Suprapubic skin (tissue), 4 donors: ENCODE data around the gene LPIN1.

Experiments
- CTCF ChIP-seq, 2 donors: fragments of 200-600 bp in 1 of 2; fragments of 450-650 bp in 1 of 2; sonication (generic) in 1 of 2; IDR thresholded peaks; one replicate each; pipeline ENCODE4 v1.5.1; 2016 to 2019; ENCODE audit warnings: antibody characterized with exemption in 2 of 2, mild to moderate bottlenecking in 1 of 2, moderate library complexity in 1 of 2
- EP300 ChIP-seq: sonication (generic); formaldehyde crosslinking; IDR thresholded peaks from one replicate; pipeline ENCODE4 v1.6.1; 2017; ENCODE audit warnings: antibody characterized with exemption
- POLR2A ChIP-seq, 2 donors: fragments of 450-650 bp; IDR thresholded peaks; one replicate each; pipeline ENCODE4 v1.6.1; 2017; ENCODE audit warnings: antibody characterized with exemption in 2 of 2, mild to moderate bottlenecking in 2 of 2, moderate library complexity in 2 of 2
- POLR2AphosphoS5 ChIP-seq, 3 donors: sonication (generic); formaldehyde crosslinking; IDR thresholded peaks; one replicate each; pipeline ENCODE4 v1.6.1; 2017; ENCODE audit warnings: antibody characterized with exemption in 3 of 3

GRCh38 chr2:11870584-11870983, 124.2 kb downstream of the LPIN1 start:
- TF ChIP-seq CTCF (IDR thresholded peaks at IDR 0.05) (no peak), POLR2A (IDR thresholded peaks at IDR 0.05) (no peak), EP300 (no peak), POLR2AphosphoS5 (IDR thresholded peaks at IDR 0.05) (no peak)
